HS-27A (cell line): ENCODE data around the gene DGKD.

ENCODE experiments used
- DNase-seq: peaks from one replicate; pipeline ENCODE4 v3.0.0-alpha.2; 2012; ENCODE audit warnings: low read depth, missing footprints

Gene DGKD

GRCh38 chr2:233446121-233446520, 91.8 kb downstream of the DGKD start:
- DNase-seq = no peak

- DNase-seq = no peak
These were observed 92.5 kb downstream of the DGKD start for GRCh38 chr2:233446606-233447305.

- no peak for DNase-seq
These were observed 93.4 kb downstream of the DGKD start for GRCh38 chr2:233447506-233448219.

- no peak for DNase-seq
These were observed 93.9 kb downstream of the DGKD start for GRCh38 chr2:233448220-233448559.

GRCh38 chr2:233448575-233448974, 94.3 kb downstream of the DGKD start:
- no peak for DNase-seq

GRCh38 chr2:233449081-233449901, 95.0 kb downstream of the DGKD start:
- DNase-seq = no peak

- no peak for DNase-seq
These were observed 95.9 kb downstream of the DGKD start for GRCh38 chr2:233449921-233450863.

GRCh38 chr2:233450864-233451575, 96.7 kb downstream of the DGKD start:
- no peak for DNase-seq

- DNase-seq = no peak
These were observed 97.7 kb downstream of the DGKD start for GRCh38 chr2:233451950-233452349.

GRCh38 chr2:233453111-233453915, 99.0 kb downstream of the DGKD start:
- DNase-seq = no peak

GRCh38 chr2:233453916-233454315, 99.6 kb downstream of the DGKD start:
- DNase-seq = no peak

- DNase-seq = no peak
These were observed 100.7 kb downstream of the DGKD start for GRCh38 chr2:233455006-233455405.

- no peak for DNase-seq
These were observed 101.2 kb downstream of the DGKD start for GRCh38 chr2:233455491-233455890.

GRCh38 chr2:233456111-233456510, 101.8 kb downstream of the DGKD start:
- DNase-seq = no peak

- no peak for DNase-seq
These were observed 102.6 kb downstream of the DGKD start for GRCh38 chr2:233456934-233457333.

- no peak for DNase-seq
These were observed 103.1 kb downstream of the DGKD start for GRCh38 chr2:233457356-233457755.

GRCh38 chr2:233458031-233458610, 103.8 kb downstream of the DGKD start:
- no peak for DNase-seq

GRCh38 chr2:233458826-233459225, 104.5 kb downstream of the DGKD start:
- DNase-seq = no peak

- DNase-seq = no peak
These were observed 105.1 kb downstream of the DGKD start for GRCh38 chr2:233459426-233459825.
